AG09309 (cell line): Measurements from ENCODE around the gene IFT43.

Source experiments
- DNase-seq: peaks from one replicate; pipeline ENCODE4 v3.0.0-alpha.2; 2010; ENCODE audit warnings: low read depth
- H3K4me3 ChIP-seq: 2 replicates; pipeline ENCODE4 v1.5.1; 2011; ENCODE audit warnings: mild to moderate bottlenecking, low read depth, low read length, moderate library complexity; ENCODE audit not compliant: control insufficient read depth
- TF ChIP-seq, protein P1 (sequence below): IDR thresholded peaks from 2 replicates; pipeline ENCODE4 v1.5.1; 2011; ENCODE audit warnings: mild to moderate bottlenecking, low read depth, low read length, inconsistent platforms; ENCODE audit not compliant: insufficient read depth, control insufficient read depth; ENCODE audit errors: missing control alignments

The IFT43 gene

DNA sequence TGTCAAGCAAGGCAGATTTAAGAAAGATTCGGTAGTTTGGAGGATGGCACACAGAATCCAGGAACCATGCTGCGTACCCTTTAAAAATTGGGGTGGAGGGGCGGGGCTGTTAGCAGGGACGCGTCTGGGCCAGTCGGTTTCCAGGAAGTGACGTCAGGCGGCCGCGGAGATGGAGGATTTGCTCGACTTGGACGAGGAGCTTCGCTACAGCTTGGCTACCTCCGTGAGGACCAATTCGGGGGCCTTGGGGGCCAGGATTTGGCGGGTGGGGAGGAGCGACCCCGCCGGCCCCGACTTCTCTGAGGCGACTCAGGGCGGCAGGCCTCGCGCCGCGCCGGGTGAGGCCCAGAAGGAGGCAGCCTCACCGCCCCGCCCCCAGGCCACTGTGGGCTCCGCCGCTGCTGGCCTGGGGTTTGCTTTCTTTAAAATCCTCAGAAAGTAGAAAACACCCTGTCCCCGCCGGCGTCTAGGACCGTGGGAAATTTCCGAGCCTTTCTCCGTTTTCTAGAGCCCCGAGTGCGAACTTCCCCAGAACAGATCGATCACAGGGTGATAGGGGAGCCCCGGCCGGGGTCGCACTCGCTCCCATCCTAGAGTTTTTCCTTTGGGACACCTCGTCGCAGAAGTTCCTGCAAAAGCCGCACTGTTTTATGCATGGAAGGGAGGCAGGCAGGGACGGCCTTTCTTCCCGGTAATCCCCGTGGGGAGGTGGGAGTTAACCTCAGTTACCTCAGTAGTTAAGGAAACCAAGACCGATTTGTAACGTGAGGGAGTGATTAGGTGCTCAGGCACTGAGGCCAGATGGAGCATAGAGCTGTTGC lies at the start of gene IFT43:
TSS of gene IFT43 (plus strand) at position 146 of the 821 bp plus-strand sequence. CDS start at position 170, 24 bp downstream.
- peak within 1 kb of the TSS; percentile 82 for H3K4me3 ChIP-seq
- TF ChIP-seq, protein P1, sequence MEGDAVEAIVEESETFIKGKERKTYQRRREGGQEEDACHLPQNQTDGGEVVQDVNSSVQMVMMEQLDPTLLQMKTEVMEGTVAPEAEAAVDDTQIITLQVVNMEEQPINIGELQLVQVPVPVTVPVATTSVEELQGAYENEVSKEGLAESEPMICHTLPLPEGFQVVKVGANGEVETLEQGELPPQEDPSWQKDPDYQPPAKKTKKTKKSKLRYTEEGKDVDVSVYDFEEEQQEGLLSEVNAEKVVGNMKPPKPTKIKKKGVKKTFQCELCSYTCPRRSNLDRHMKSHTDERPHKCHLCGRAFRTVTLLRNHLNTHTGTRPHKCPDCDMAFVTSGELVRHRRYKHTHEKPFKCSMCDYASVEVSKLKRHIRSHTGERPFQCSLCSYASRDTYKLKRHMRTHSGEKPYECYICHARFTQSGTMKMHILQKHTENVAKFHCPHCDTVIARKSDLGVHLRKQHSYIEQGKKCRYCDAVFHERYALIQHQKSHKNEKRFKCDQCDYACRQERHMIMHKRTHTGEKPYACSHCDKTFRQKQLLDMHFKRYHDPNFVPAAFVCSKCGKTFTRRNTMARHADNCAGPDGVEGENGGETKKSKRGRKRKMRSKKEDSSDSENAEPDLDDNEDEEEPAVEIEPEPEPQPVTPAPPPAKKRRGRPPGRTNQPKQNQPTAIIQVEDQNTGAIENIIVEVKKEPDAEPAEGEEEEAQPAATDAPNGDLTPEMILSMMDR, result no peak
- DNase-seq, result no peak

DNA sequence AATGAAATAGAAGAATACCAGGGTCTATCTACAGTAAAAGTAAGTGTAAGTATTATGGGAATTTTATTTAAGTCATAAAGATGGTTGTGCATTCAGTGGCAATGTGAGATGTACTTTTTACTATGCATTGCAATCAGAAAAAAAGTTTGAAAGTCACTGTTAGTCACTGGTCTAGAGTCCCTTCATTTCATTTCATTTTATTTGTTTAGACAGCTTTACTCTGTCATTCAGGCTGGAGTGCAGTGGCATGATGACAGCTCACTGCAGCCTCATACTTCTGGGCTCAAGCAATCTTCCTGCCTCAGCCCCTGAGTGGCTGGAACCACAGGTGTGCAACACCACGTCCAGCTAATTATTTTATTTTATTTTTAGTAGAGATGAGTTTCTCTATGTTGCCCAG lies 46.4 kb upstream of the IFT43 start:
- DNase-seq, result no peak
- no peak overlapping the region for H3K4me3 ChIP-seq
- TF ChIP-seq, protein P1, result no peak

DNA sequence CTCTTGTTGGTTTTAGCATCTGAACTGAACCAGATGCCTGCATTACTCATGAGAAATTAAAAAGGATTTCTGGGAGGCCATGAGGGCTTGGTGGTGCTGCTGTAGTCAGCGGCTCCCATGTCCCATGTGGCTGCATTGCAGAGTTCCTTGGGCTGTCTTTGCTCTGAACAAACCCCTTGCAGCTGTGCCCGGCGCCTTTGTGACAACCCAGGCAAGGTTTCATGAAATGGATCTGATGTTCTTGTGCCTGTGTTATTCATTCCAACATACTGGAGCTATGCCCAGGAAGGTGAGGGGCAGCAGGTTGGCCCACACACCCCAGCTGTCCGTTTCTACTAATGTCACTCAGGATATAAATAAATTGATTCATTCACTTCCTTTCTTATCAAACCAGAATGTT lies 44.5 kb upstream of the IFT43 start:
- TF ChIP-seq, protein P1, result no peak
- DNase-seq, result no peak

DNA sequence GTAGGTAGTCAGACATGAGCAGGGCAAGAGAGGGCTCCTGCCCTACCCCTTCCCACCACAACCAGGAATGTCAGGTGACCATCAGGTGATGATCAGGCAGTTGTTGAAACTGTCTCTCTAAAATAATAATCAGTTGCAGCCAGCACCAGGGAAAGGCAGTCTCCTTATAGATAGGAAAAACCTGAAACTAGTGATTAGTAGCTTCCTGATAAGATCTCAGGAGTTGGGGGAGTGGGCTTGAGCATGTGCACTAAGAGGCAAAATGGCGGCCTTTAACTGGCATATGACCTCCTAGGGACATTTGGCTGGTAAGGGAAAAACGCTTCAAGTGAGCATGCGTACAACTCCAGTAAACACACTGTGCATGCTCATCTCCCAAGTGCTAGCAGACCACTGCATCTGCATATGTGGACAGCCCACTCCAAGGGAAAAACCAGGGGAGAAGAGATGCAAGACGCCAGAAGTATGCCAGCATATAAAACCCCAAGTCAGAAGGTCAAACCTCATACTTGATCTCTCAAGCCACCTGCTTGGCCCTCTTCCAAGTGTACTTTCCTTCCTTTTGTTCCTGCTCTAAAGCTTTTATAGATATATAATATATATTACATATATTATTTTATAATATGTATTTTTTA lies 40.8 kb upstream of the IFT43 start:
- no peak overlapping the region for H3K4me3 ChIP-seq

More for the DNA sequence above, 44.5 kb upstream of the IFT43 start:
- no peak overlapping the region for H3K4me3 ChIP-seq

DNA sequence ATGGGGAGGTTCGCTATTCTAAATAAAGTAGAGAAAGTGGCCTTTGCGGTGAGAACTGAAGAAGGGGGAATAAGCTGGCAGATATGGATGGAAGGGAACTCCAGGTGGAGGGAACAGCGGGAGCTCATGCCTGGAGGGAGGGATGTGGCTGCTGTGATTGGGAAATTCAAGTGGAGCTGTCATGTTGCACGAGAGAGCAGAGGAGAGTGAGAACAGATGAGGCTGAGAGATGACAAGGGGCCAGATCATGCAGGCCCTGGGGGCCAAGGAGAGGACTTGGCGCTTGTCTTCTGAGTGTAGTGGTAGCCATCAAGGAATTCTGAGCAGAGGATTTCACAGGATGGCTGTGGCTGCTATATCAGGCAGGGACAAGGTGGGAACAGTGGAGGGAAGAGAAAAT lies 38.8 kb upstream of the IFT43 start:
- no peak overlapping the region for H3K4me3 ChIP-seq
- no peak for DNase-seq
- TF ChIP-seq, protein P1, result no peak

More for the DNA sequence above, 40.8 kb upstream of the IFT43 start:
- DNase-seq, result no peak
- TF ChIP-seq, protein P1, result no peak

DNA sequence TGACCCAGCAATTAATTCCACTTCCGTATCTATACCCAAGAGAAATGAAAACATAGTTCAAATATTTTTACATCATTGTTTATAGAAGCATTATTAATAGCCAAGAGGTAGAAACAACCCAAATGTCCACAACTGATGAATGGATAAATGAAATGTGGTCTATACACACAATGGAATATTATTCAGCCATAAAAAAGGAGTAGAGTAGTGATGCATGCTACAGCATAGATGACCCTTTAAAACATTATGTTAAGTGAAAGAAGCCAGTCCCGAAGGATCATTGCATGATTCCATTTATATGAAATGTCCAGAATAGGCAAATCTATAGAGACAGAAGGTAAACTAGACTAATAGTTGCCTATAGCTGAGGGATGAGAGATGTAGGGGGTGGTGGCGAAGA lies 33.1 kb upstream of the IFT43 start:
- H3K4me3 ChIP-seq, result no peak overlapping the region
- DNase-seq, result no peak
- TF ChIP-seq, protein P1, result no peak
